DOHH2 (cell line): ENCODE measurements around the gene PEAK3.

Experiments used
- H3F3A ChIP-seq: fragments of 200-600 bp; sonication (generic), shearing (Covaris generic); 2 replicates; pipeline ENCODE4 v1.6.0; 2016; ENCODE audit warnings: antibody characterized with exemption, mild to moderate bottlenecking; ENCODE audit not compliant: control insufficient read depth, insufficient read depth
- H3K27ac ChIP-seq: fragments of 200-600 bp; sonication (generic); 2 replicates; pipeline ENCODE4 v1.5.1; 2014; ENCODE audit warnings: low read depth, mild to moderate bottlenecking, low read length, moderate library complexity
- H3K27me3 ChIP-seq: fragments of 200-600 bp; sonication (generic); 2 replicates; pipeline ENCODE4 v1.6.1; 2014; ENCODE audit warnings: mild to moderate bottlenecking, low read length, mixed read lengths; ENCODE audit not compliant: control insufficient read depth
- H3K36me3 ChIP-seq: fragments of 200-600 bp; sonication (generic); 2 replicates; pipeline ENCODE4 v1.6.1; 2014; ENCODE audit warnings: mild to moderate bottlenecking, low read length, moderate library complexity, mixed read lengths; ENCODE audit not compliant: control insufficient read depth
- H3K4me1 ChIP-seq: fragments of 200-600 bp; sonication (generic); 2 replicates; pipeline ENCODE4 v1.6.1; 2014; ENCODE audit warnings: mild to moderate bottlenecking, low read length, mixed read lengths; ENCODE audit not compliant: control insufficient read depth
- H3K4me2 ChIP-seq: fragments of 200-600 bp; sonication (generic); 2 replicates; pipeline ENCODE4 v1.6.0; 2014; ENCODE audit warnings: mild to moderate bottlenecking, low read length, moderate library complexity
- H3K4me3 ChIP-seq: fragments of 200-600 bp; sonication (generic); 2 replicates; pipeline ENCODE4 v1.5.1; 2014; ENCODE audit warnings: mild to moderate bottlenecking, low read length, mixed read lengths
- H3K79me2 ChIP-seq: fragments of 200-600 bp; sonication (generic); 2 replicates; pipeline ENCODE4 v1.6.1; 2014; ENCODE audit warnings: mild to moderate bottlenecking, low read length, mixed read lengths; ENCODE audit not compliant: control insufficient read depth
- H3K9me2 ChIP-seq: fragments of 200-600 bp; sonication (generic); replicated peaks from 2 replicates; pipeline ENCODE4 v1.6.1; 2014; ENCODE audit warnings: mild to moderate bottlenecking, low read length, mixed read lengths; ENCODE audit not compliant: control insufficient read depth
- H3K9me3 ChIP-seq: fragments of 200-600 bp; sonication (generic); 2 replicates; pipeline ENCODE4 v1.6.1; 2014; ENCODE audit warnings: antibody characterized with exemption, low read length, mixed read lengths; ENCODE audit not compliant: control insufficient read depth, insufficient read depth
- H4K20me1 ChIP-seq: fragments of 200-600 bp; sonication (generic); 2 replicates; pipeline ENCODE4 v1.6.0; 2014; ENCODE audit warnings: low read depth, mild to moderate bottlenecking, antibody characterized with exemption, low read length, moderate library complexity; ENCODE audit not compliant: control insufficient read depth, insufficient read depth
- EZH2phosphoT487 ChIP-seq: fragments of 200-600 bp; sonication (generic); IDR thresholded peaks from 2 replicates; pipeline ENCODE4 v1.6.1; 2017; ENCODE audit warnings: borderline replicate concordance, mild to moderate bottlenecking, antibody characterized with exemption, low read length, moderate library complexity, mixed read lengths
- TF ChIP-seq, protein P1 (sequence below): fragments of 200-600 bp; sonication (generic); IDR thresholded peaks from one replicate; pipeline ENCODE4 v1.5.1; 2014; ENCODE audit warnings: antibody characterized with exemption, mild to moderate bottlenecking, low read depth, low read length; ENCODE audit not compliant: poor library complexity, severe bottlenecking

The PEAK3 gene

DNA sequence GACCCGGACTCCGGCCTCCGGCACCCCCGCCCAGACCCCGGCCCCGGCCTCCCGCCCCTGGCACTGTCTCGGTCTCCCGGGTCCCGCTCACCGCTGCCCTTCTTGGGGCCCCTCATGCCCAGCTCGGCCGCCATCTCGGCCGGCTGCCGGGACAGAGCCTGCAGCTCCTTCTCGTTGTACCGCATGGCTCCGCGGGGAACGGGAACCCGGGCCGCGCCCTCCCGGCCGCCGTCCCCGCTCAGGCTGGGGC, 46.0 kb downstream of the PEAK3 start:
- no peaks in the 10 kb centered on the region for H3K9me2 ChIP-seq
- H3K27me3 ChIP-seq: no peaks in the 10 kb centered on the region
- peak overlapping the region; percentile 77 for H3K27ac ChIP-seq
- peaks cover 95% of the 10 kb centered on the region for H3K79me2 ChIP-seq
- H3F3A ChIP-seq: 0 out of 2 replicates have a peak, but pooled peaks cover 7% of the 10 kb centered on the region
- H3K9me3 ChIP-seq: no peaks in the 10 kb centered on the region
- peaks cover 89% of the 10 kb centered on the region for H3K36me3 ChIP-seq
- no peak for TF ChIP-seq EZH2phosphoT487
- TF ChIP-seq, protein P1, sequence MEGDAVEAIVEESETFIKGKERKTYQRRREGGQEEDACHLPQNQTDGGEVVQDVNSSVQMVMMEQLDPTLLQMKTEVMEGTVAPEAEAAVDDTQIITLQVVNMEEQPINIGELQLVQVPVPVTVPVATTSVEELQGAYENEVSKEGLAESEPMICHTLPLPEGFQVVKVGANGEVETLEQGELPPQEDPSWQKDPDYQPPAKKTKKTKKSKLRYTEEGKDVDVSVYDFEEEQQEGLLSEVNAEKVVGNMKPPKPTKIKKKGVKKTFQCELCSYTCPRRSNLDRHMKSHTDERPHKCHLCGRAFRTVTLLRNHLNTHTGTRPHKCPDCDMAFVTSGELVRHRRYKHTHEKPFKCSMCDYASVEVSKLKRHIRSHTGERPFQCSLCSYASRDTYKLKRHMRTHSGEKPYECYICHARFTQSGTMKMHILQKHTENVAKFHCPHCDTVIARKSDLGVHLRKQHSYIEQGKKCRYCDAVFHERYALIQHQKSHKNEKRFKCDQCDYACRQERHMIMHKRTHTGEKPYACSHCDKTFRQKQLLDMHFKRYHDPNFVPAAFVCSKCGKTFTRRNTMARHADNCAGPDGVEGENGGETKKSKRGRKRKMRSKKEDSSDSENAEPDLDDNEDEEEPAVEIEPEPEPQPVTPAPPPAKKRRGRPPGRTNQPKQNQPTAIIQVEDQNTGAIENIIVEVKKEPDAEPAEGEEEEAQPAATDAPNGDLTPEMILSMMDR: no peak
- H4K20me1 ChIP-seq: peaks cover 34% of the 10 kb centered on the region
- H3K4me3 ChIP-seq: peak overlapping the region; percentile 97
- H3K4me1 ChIP-seq: peaks cover 62% of the 10 kb centered on the region
- peak overlapping the region; percentile 88 for H3K4me2 ChIP-seq

DNA sequence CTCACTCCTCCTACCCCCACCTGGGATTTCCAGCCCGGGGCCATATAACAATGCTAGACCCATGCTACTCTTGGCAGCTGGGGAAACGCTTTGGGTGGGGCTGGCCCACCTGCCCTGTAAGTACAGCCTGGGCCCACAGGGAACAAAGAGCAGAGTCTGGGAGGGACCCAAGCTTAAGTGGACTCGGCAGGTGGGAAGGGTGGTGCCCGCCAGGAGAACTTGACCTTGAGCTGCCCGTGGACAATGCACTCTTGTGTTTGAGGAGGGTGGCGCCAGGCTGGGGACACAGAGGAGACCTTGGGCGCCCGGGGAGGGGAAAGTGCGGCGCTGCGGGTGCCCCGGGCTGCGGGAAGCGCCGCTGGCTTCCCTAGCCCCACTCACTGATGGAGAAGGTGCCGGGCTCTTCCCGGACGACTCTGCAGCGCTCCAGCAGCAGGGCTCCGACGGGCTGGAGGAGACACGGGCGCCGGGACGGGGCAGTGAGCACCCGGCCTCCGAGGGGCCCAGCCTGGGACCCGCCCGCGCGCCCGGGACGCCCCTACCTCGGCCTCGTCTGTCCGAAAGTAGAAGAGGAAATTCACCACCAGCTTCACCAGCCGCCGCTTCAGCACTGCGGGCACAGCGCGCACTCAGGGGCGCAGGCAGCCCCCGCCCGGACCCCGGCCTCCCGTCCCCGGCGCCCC, 46.5 kb downstream of the PEAK3 start:
- Histone ChIP-seq H3K9me2 (no peaks in the 10 kb centered on the region), H3K9me3 (no peaks in the 10 kb centered on the region), H3K27me3 (no peaks in the 10 kb centered on the region), H3K36me3 (peaks cover 89% of the 10 kb centered on the region), H3K4me2 (peak overlapping the region; percentile 88), H3K4me1 (peaks cover 58% of the 10 kb centered on the region), H3K79me2 (peaks cover 94% of the 10 kb centered on the region), H4K20me1 (peaks cover 29% of the 10 kb centered on the region), H3F3A (peaks cover 10% of the 10 kb centered on the region), H3K4me3 (peak overlapping the region; percentile 97), H3K27ac (peak overlapping the region; percentile 77)
- no peak for TF ChIP-seq EZH2phosphoT487
- TF ChIP-seq, protein P1: no peak

DNA sequence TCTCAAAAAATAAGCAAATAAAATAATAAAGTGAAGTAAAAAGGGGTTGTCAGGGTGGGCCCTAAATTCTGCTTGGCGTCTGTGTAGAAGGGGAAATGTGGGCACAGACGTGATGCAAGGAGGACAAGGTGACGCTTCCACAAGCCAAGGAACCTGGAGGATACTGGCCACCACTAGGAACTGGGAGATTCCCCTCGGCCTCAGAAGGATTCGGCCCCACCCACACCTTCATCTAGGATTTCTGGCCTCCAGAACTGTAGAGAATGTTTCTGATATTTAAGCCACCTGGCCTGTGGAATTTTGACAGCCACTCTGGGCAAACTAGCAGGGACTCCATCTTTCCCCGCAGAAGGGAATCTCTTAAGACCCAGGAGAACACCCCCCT, 47.0 kb downstream of the PEAK3 start:
- Histone ChIP-seq H3K36me3 (peaks cover 89% of the 10 kb centered on the region), H4K20me1 (peaks cover 24% of the 10 kb centered on the region), H3K4me3 (peak overlapping the region; percentile 97), H3K9me3 (no peaks in the 10 kb centered on the region), H3K9me2 (no peaks in the 10 kb centered on the region), H3K79me2 (peaks cover 89% of the 10 kb centered on the region), H3K4me2 (peak overlapping the region; percentile 88), H3K4me1 (peaks cover 52% of the 10 kb centered on the region), H3K27me3 (no peaks in the 10 kb centered on the region), H3F3A (peaks cover 13% of the 10 kb centered on the region), H3K27ac (peak overlapping the region; percentile 77)
- TF ChIP-seq EZH2phosphoT487: no peak
- TF ChIP-seq, protein P1: no peak
